ENCODE measurements around the gene NT5C1B.

Gene NT5C1B

GRCh38 chr2:18516112-18516511 is 73.3 kb downstream of the NT5C1B start:
- Histone ChIP-seq H3K4me3 (ENCODE audit: low read length) (no peak overlapping the region), H2AFZ (ENCODE audit: low read depth, low read length) (no peak overlapping the region), H3K9me3 (ENCODE audit: low read length) (no peaks in the 10 kb centered on the region), H3K36me3 (ENCODE audit: insufficient read depth, low read length) (no peaks in the 10 kb centered on the region), H3K4me1 (ENCODE audit: insufficient read depth, low read length) (no peaks in the 10 kb centered on the region), H3K27me3 (ENCODE audit: insufficient read depth, low read length) (peaks cover 8% of the 10 kb centered on the region)

GRCh38 chr2:18514526-18515461 is 74.6 kb downstream of the NT5C1B start:
- H3K9me3 ChIP-seq (ENCODE audit: low read length) = no peaks in the 10 kb centered on the region
- H2AFZ ChIP-seq (ENCODE audit: low read depth, low read length) = no peak overlapping the region
- H3K4me3 ChIP-seq (ENCODE audit: low read length) = no peak overlapping the region
- H3K27me3 ChIP-seq (ENCODE audit: insufficient read depth, low read length) = peaks cover 8% of the 10 kb centered on the region
- H3K36me3 ChIP-seq (ENCODE audit: insufficient read depth, low read length) = no peaks in the 10 kb centered on the region
- H3K4me1 ChIP-seq (ENCODE audit: insufficient read depth, low read length) = no peaks in the 10 kb centered on the region
